ENCODE data around the gene POMT2. TPM values are rescaled to one million over a fixed set of nuclear protein-coding genes. Genes with fewer than 3 reads are reported as not detected.

The POMT2 gene
- total RNA-seq, 4 donors from 2014 or later, result 6.2 to 33.0 (median 13.9) TPM

DNA sequence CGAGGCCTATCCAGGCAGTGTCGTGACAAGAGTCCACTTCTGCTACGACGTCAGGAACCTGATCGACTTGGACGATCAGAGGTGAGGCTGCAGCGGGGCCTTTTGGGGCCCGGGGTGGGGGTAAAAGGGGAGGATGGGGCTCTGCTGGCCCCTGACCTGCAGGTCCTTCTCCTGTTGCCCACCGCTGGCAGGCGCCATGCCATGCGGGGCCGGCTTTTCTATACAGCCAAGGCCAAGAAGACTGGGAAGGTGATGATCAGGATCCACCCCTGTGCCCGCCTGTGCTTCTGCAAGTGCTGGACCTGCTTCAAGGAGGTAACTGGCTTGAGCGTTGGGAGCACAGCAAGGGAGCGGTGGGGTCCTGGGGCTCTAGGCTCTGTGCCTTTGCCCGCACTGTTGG is 81.3 kb downstream of the POMT2 start:
- TF ChIP-seq, protein P1, sequence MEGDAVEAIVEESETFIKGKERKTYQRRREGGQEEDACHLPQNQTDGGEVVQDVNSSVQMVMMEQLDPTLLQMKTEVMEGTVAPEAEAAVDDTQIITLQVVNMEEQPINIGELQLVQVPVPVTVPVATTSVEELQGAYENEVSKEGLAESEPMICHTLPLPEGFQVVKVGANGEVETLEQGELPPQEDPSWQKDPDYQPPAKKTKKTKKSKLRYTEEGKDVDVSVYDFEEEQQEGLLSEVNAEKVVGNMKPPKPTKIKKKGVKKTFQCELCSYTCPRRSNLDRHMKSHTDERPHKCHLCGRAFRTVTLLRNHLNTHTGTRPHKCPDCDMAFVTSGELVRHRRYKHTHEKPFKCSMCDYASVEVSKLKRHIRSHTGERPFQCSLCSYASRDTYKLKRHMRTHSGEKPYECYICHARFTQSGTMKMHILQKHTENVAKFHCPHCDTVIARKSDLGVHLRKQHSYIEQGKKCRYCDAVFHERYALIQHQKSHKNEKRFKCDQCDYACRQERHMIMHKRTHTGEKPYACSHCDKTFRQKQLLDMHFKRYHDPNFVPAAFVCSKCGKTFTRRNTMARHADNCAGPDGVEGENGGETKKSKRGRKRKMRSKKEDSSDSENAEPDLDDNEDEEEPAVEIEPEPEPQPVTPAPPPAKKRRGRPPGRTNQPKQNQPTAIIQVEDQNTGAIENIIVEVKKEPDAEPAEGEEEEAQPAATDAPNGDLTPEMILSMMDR (IDR thresholded peaks at IDR 0.05; ENCODE audit: low read depth), result no peak

DNA sequence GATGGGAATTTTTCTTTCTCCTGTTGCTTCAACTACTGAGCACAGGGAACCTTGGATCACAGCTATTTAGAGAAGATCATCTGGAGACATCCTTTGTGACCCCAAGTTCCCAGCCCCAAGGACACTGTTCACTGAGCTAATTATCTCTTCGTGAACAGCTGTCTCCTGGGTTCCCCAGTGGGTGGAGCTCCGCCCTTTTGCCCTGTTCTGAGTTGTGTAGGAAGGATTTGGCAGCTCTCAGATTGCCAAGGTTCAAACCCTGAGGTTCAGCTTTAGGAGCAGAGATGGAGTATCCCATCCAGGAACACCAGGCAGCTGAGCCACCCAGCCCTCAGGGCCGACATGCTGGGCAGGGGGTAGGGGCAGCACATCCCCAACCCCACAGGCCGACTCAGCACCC is 81.7 kb downstream of the POMT2 start:
- TF ChIP-seq, protein P1 (IDR thresholded peaks at IDR 0.05; ENCODE audit: low read depth), result no peak

DNA sequence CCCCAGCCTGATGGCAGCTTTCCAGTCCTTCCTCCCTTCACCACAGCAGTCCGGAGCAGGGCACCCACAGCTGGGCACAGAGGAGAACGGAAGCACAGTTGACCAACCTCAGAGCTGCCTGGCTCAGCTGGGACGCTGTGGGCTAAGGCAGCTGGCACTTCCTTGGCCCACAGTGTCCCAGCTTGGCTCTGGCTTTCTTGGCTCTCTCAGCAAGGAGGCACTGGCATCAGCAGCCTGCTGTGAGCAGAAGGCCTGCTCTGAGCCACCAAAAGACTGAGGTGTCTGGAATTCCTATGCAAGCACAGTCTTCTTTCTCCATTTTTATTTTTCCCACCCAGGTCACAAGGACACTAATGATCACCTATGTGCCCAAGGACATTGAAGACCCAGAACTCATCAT is 82.3 kb downstream of the POMT2 start:
- TF ChIP-seq, protein P1 (IDR thresholded peaks at IDR 0.05; ENCODE audit: low read depth), result no peak

DNA sequence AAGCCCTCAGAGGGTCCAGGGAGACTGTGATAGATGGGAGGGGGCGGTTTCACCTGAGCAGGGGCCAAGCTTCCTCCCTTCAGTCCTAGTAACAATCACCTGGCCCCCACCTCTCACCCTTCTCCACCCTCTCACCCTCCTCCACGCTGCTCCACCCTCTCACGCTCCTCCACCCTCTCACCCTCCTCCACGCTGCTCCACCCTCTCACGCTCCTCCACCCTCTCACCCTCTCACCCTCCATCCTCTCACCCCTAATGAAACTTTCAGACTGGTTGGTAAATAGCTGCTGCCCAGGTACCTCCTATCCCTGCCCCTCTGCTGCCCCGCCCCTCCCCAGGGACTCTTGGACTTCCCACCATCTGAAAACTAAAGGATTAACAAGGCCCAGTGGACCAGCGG is 83.9 kb downstream of the POMT2 start:
- TF ChIP-seq, protein P1 (IDR thresholded peaks at IDR 0.05; ENCODE audit: low read depth), result no peak

DNA sequence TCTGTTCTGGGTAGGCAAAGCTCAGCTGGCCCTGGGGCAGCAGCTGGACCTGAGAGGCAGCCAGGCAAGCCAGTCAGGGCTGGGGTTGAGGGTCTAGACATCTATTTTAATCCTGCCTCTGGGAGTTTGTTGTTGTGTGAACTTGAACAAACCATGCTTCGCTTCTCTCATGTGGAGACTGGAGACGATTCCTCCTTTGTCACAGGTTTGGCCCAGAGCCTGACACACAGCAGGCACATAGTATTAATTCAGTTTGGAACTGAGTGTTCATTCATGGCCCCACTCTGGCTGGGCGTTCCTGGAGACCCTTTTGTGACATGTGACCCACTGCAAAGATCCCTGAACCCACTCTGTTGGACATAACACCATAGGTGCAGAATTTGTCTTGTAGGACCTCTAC is 89.0 kb downstream of the POMT2 start:
- TF ChIP-seq, protein P1 (IDR thresholded peaks at IDR 0.05; ENCODE audit: low read depth), result no peak

DNA sequence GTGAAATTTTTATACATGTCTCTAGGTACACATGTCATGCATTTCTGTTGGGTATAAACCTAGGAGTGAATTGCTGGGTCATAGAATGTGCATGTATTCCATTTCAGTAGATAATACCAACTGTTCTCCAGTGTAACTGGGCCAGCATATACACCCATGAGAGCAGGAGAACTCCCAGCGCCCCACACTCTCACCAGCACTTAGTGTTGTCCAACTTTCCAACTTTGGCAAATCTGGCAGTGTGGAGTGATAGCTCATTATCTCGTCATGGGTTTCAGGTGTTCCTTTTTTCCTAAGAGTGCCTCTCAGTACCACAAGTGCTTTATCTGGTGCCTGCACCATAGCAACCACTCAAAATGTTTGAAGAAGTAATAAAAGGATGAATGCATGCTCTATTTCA is 89.8 kb downstream of the POMT2 start:
- TF ChIP-seq, protein P1 (IDR thresholded peaks at IDR 0.05; ENCODE audit: low read depth), result no peak

DNA sequence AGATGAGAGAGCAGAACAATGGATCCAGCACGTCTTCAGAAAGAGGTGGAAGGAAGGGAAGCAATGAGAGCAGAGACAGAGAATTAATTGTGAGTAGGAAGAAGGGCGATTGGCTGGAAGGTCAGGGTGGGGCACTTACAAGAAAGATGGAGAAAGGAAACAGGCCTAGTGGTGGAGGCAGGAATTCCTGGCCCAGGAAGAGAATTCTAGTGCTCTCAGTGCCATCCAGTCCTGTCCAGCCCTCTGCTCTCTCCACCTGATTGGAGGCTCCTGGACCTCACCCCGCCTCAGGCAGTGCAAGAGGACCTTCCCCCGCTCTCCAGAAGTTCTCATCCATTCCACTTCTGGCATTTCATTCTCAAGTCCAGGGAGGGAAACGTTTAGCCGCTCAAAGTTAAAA is 92.6 kb downstream of the POMT2 start:
- TF ChIP-seq, protein P1 (IDR thresholded peaks at IDR 0.05; ENCODE audit: low read depth), result no peak

All from subcutaneous adipose tissue (tissue), 4 donors.